NB4 (cell line): ENCODE data around the gene STPG1.

Source experiments
- DNase-seq: peaks from one replicate; pipeline ENCODE4 v3.0.0; 2010; ENCODE audit warnings: low read depth
- H3K4me3 ChIP-seq: one replicate; pipeline ENCODE4 v1.5.1; 2011; ENCODE audit warnings: mild to moderate bottlenecking, low read depth, low read length, moderate library complexity
- CTCF ChIP-seq: IDR thresholded peaks from one replicate; pipeline ENCODE4 v1.5.1; 2012; ENCODE audit warnings: low read depth, low read length
- MAX ChIP-seq: IDR thresholded peaks from 2 replicates; pipeline ENCODE4 v1.6.1; 2011; ENCODE audit warnings: low read depth, low read length
- MYC ChIP-seq: IDR thresholded peaks from 2 replicates; pipeline ENCODE4 v1.6.1; 2011; ENCODE audit warnings: low read depth, low read length
- POLR2A ChIP-seq: IDR thresholded peaks from 2 replicates; pipeline ENCODE4 v1.6.1; 2011; ENCODE audit warnings: mild to moderate bottlenecking; ENCODE audit not compliant: insufficient read length; ENCODE audit errors: extremely low read depth

The STPG1 gene

GRCh38 chr1:24341260-24341659 is 72.3 kb downstream of the STPG1 start:
- peak; percentile 49 for DNase-seq
- TF ChIP-seq POLR2A (no peak), MYC (no peak), MAX (no peak), CTCF (no peak)
- H3K4me3 ChIP-seq, result no peak overlapping the region

GRCh38 chr1:24340770-24341169 is 72.8 kb downstream of the STPG1 start:
- H3K4me3 ChIP-seq, result no peak overlapping the region
- no peak for DNase-seq
- TF ChIP-seq POLR2A (no peak), MYC (no peak), MAX (no peak), CTCF (no peak)

GRCh38 chr1:24339996-24340395 is 73.6 kb downstream of the STPG1 start:
- no peak overlapping the region for H3K4me3 ChIP-seq
- DNase-seq, result no peak
- TF ChIP-seq MAX (no peak), CTCF (no peak), POLR2A (no peak), MYC (no peak)

GRCh38 chr1:24338447-24338846 is 75.1 kb downstream of the STPG1 start:
- TF ChIP-seq POLR2A (no peak), MYC (no peak), CTCF (no peak), MAX (no peak)
- H3K4me3 ChIP-seq, result no peak overlapping the region

GRCh38 chr1:24337455-24337854 is 76.1 kb downstream of the STPG1 start:
- H3K4me3 ChIP-seq, result no peak overlapping the region
- DNase-seq, result peak; percentile 47
- TF ChIP-seq CTCF (no peak), MYC (no peak), MAX (no peak), POLR2A (no peak)

More at GRCh38 chr1:24338447-24338846, 75.1 kb downstream of the STPG1 start:
- DNase-seq, result no peak

GRCh38 chr1:24336075-24336474 is 77.5 kb downstream of the STPG1 start:
- DNase-seq, result no peak
- no peak overlapping the region for H3K4me3 ChIP-seq
- no peak for TF ChIP-seq MYC
- TF ChIP-seq CTCF, result no peak
- TF ChIP-seq POLR2A, result no peak
- TF ChIP-seq MAX, result no peak
